GM12872 (cell line): Measurements from ENCODE around the gene SH3RF3.

Experiments used
- CTCF ChIP-seq: IDR thresholded peaks from 3 replicates; pipeline ENCODE4 v1.5.1; 2011; ENCODE audit warnings: low read depth, mild to moderate bottlenecking, low read length, moderate library complexity; ENCODE audit not compliant: insufficient read depth

SH3RF3 gene

GRCh38 chr2:109330056-109330455 lies 201.1 kb downstream of the SH3RF3 start:
- TF ChIP-seq CTCF = no peak

GRCh38 chr2:109331081-109331480 lies 202.1 kb downstream of the SH3RF3 start:
- TF ChIP-seq CTCF = no peak

- no peak for TF ChIP-seq CTCF
Observed at GRCh38 chr2:109331896-109332848, 203.2 kb downstream of the SH3RF3 start.

- TF ChIP-seq CTCF = no peak
Observed at GRCh38 chr2:109332880-109333279, 203.9 kb downstream of the SH3RF3 start.

- TF ChIP-seq CTCF = no peak
Observed at GRCh38 chr2:109333414-109334210, 204.6 kb downstream of the SH3RF3 start.

- no peak for TF ChIP-seq CTCF
Observed at GRCh38 chr2:109335631-109336176, 206.7 kb downstream of the SH3RF3 start.

- no peak for TF ChIP-seq CTCF
Observed at GRCh38 chr2:109336296-109336695, 207.3 kb downstream of the SH3RF3 start.
